Endometrial microvascular endothelial cells (primary cell): ENCODE data around the gene USP54. TPM values are rescaled to one million over a fixed set of nuclear protein-coding genes. Genes with fewer than 3 reads are reported as not detected.

Experiments used
- in situ Hi-C: cut with HindIII; loops from 2 replicates; pipeline ENCODE4 v1.10.0; 2017; ENCODE audit warnings: low sequenced_read_pairs, low pct_unique_long_range_greater_than_20kb; ENCODE audit errors: inconsistent ontology term
- total RNA-seq: library from RNA; depleted of rRNA; stranded (reverse); fragments of >200 nt; gene quantifications from one replicate; pipeline ENCODE4 v1.2.3, GENCODE V29; 2015; ENCODE audit errors: inconsistent ontology term

The USP54 gene
- total RNA-seq, 1 donor from 2014 or later: 6.9 TPM

DNA sequence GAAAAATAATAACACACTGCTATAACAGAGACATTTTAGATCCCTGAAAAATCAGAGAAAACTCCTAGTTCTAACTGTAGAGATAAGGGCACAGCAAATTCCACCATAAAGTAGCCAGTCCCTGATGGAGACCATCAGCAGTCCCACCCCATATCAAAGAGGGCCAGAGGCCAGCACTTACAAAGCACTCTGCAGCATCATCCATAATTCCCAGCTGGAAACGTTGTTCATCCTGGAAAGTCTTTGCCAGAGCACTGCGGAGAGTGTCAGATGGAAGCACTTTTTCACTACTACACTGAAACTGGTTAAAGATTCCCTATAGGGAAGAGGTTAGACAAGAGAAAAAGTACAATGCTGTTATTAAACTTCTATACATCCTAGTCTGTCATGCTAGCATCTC, 45.8 kb downstream of the USP54 start:
- in situ Hi-C loops: no loop called here

DNA sequence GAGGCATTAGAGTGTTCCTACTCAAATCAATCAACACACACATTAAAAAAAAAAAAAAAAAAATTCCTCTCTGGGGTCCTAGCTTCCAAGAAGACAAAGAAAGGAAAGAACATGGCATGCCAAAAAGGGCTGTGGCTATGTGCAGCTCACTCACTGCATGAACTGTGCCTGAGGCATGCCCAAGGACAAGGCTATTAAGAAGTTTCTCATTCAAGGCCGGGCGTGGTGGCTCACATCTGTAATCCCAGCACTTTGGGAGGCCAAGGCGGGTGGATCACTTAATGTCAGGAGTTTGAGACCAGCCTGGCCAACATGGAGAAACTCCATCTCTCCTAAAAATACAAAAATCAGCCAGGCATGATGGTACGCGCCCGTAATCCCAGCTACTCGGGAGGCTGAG, 53.4 kb downstream of the USP54 start:
- in situ Hi-C loops: no loop called here

DNA sequence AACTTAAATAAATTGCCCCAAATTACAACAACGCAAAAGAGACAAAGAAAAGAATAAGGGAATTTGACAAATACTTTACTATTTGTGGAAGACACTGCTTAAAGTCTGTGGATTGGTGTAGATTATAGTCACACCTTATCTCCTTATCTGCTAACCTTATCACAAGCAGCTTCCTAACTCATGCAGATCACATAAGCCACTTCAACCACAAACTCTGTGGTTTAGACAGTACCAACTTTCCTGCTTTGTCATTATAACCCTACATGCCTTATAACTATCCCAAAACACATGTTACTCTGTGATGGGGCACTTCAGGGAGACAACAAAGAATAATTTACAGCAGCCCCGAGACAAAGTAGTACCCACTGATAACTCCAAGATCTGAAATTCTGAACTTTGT, 53.9 kb downstream of the USP54 start:
- in situ Hi-C loops: no loop called here

DNA sequence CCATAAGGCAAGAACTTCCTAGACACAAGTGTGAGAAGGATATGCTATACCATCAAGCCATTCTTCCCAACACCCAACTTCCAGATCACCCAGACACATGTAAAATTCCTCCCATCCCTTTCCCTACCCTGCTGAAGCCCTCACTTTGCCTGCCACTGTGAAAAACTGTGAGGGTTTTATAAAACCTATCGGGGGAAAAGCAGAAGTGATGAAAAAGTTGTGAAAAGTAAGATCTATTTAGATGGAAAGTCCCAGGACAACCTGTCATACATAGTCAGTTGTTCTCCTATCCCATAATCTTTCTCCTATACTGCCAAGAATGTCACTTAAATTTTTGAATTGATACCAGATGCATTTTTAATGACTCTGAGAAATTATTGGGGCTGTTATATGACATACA, 56.3 kb downstream of the USP54 start:
- in situ Hi-C loops: no loop called here

DNA sequence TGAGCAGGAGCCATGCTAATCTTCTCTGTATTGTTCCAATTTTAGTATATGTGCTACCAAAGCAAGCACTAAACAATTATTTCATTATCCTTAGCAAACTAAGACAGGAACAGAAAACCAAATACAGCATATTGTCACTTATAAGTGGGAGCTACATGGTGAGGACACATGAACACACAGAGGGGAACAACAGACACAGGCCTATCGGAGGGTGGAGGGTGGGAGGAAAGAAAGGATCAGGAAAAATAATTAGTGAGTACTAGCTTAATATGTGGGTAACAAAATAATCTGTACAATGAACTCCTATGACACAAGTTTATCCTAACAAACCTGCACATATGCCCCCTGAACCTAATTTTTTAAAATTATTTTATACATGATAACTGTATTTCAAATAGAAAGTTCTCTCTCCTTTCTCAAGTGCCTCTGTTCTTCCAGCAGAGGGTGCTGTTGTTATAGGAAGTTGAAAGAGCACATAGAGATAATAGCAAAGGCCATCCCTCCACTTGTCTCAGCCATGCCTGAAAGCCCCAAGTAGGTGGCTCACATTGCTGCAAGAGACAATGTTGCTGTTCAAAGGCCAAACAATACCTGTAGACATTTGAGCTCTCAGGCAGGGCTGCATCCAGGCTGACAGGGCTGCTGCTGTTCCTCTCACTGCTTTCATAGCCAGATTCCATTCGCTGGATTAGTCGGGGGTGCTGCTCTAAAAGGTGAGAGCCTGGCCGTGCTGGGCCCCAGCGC, 61.9 kb downstream of the USP54 start:
- in situ Hi-C loops: no loop called here

DNA sequence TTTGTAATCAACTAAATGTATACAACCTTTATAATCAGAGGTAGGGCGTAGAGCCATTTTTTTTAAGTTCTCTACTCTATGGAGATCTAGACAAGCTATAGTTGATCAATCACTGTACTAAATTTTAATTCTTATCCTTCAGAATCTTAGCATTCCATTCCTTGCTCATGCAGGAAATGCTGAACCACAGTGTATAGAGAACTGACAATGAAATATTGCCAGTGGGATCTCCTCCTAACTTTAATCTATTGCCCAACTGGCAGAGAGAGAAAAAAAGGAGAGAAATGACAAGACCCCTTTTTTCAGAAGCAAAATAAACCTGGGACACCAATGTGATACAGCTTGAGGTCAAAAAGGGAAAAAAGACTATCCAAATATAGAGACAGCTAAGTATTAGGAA, 68.9 kb downstream of the USP54 start:
- in situ Hi-C loops: no loop called here

DNA sequence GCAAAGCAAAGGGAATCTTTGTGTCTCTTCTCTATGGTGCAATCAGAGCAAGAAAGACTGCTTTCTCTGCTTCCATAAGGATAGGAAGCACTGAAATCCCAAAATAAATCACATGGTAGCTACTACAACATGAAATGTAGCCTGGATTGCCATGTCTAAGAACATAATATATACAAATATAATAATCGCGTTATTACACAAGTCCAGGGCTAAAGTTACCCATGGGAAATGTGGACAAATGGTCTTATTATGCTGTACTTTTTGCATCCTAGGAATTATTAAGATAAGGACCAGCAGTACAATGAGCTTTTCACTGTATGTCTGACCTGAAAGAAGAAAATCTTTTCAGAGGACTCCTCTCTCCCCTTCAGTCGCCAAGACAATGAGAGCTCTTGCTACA, 71.8 kb downstream of the USP54 start:
- in situ Hi-C loops: no loop called here

DNA sequence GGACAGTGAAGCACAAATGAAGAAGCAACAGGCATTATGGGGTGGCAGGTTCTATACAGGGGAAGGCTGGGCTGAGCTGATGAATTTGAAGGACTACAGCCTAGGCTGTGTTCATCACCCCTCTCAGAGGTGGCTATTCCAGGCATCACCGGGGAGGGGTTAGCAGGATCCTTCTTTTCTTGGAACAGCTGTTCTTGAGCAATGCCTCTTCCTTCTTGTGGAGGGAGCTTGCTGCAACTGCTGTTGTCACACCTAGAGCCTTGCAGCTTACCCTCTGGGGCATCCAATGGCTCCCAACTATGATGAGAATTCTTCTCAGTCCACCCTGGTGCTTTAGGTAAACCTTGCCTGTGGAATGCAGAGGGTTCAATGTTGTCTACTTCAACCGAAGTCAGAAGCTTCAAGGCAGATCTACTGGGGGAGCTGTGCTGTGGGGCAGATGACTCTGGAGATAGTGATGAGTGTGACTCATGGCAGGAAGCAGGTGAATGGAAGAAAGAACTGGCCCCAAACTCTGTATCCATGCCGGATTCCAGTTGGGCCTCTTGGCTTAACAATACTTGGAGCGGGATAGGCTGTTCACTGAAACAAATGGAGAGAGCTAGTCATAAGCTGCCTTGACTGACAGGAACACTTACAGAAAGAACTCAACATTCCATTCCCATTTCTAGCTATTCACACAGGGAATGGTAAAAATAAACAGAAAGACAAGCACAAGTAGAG, 73.8 kb downstream of the USP54 start:
- in situ Hi-C loops: no loop called here

DNA sequence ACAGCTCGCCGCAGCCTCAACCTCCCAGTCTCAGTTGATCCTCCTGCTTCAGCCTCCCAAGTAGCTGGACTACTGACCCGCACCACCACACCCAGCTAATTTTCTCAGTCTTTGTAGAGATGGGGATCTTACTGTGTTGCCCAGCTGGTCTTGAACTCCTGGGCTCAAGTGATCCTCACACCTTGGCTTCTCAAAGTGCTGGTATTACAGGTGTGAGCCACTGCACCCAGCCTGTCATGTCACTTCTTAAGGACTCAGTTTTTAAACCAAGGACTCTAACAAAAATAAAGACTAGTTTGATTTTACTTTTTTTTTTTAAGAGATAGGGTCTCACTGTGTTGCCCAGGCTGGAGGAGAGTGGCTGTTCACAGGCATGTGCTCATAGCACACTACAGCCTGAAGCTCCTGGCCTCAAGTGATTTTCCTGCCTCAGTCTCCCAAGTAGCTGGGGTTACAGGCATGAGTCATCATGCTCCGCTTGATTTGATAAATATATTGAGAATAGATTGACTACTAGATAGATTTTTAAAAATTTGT, 78.9 kb downstream of the USP54 start:
- in situ Hi-C loops: no loop called here

DNA sequence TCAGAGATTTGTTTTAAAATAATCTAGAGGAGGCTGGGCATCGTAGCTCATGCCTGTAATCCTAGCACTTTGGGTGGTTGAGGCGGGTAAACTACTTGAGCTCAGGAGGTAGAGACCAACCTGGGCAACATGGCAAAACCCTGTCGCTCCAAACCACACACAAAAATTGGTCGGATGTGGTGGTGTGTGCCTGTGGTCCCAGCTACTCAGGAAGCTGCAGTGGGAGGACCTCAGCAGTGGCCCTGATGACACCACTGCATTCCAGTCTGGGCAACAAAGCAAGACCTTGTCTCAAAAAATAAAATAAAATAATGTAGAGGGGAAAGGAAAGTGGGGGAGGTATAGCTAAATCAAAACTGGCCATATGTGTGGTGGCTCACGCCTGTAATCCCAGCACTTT, 81.4 kb downstream of the USP54 start:
- in situ Hi-C loops: no loop called here

DNA sequence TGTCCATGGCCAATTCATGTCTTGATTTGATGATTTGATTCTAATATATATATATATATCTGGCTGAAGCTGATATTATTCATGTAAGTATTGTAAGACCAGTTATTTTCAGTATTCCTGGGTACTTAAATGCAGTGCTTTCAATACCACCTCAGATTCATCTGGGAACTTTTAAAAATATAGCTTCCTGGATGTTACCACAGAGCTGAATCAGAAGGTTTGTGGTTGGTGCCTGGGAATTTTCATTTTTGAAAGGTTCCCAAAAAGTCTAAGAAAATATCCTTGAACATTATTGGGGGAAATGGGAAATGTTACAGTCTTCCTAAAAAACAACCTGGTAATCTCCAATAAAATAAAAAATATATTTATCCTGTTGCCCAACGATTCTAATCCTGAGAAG, 84.7 kb downstream of the USP54 start:
- in situ Hi-C loops: no loop called here

DNA sequence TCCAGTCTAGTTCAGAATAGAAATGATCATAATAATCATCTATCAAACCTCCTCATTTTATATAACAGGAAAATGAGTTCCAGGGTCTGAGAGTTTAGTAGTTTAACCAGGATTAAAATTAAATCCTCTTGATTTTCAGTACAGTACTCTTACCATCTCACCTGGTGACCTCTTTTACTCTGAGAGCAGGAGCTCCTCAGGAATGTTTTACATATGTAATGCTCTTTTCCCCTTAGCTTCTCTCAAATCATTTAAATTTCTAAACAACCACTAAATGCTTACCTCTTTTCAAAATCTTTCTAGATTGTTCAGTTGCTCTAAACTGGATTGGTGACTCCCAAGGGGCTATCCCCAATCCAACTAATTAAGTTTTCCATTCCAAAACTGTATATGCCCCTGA, 85.1 kb downstream of the USP54 start:
- in situ Hi-C loops: no loop called here

DNA sequence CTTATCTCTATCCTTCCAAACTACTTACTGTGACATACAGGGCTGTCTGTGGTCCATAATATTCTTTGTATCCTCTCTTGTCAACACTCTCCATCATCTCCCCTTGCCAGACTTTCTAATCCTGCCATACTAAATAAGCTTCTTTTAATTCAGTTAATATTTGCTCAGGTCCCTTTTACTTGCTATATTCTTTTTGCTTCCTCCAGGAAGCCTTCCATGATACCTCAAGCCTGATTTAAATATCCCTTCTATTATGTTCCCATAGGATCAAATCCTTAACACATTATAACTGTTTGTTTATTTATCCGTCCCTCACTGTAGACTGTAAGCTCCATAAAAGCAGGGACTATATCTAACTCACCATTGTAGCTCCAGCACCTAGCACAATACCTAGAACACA, 88.1 kb downstream of the USP54 start:
- in situ Hi-C loops: no loop called here

DNA sequence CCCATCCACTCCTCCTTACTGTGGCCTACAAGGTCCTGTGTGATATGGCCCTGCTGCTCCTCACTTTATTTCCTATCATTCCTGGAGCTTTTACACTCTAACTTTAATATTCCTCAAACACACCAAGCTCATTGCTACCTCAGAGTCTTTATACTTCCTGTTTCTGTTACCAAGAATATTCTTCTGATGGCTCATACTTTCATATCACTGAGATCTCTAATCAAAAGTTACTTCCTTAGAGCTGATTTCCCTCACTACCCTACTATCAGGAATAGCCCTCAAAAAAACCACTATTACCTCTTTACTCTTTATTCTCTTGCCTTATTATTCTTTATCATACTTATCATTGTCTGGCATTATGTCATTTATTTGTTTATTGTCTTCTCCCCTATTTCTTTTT, 89.5 kb downstream of the USP54 start:
- in situ Hi-C loops: no loop called here

DNA sequence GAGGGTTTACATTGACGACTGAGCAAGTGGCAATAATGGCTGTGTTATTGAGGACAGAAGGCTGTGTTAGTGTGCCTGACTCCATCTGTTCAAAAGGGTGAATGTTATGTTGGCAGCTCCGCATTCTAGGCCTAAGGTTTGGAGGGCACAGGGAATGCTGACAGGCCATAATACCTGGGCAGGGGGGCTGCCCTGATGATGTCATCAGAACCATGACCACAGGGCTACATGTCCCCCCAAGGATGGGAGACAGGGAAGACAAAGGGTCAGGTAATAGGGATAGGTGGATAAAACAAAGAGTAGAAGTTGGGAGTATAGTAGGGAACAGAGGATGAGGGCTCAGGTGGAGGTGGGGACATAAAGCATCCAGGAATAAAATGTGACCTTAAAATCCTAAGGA, 93.5 kb downstream of the USP54 start:
- in situ Hi-C loops: no loop called here

DNA sequence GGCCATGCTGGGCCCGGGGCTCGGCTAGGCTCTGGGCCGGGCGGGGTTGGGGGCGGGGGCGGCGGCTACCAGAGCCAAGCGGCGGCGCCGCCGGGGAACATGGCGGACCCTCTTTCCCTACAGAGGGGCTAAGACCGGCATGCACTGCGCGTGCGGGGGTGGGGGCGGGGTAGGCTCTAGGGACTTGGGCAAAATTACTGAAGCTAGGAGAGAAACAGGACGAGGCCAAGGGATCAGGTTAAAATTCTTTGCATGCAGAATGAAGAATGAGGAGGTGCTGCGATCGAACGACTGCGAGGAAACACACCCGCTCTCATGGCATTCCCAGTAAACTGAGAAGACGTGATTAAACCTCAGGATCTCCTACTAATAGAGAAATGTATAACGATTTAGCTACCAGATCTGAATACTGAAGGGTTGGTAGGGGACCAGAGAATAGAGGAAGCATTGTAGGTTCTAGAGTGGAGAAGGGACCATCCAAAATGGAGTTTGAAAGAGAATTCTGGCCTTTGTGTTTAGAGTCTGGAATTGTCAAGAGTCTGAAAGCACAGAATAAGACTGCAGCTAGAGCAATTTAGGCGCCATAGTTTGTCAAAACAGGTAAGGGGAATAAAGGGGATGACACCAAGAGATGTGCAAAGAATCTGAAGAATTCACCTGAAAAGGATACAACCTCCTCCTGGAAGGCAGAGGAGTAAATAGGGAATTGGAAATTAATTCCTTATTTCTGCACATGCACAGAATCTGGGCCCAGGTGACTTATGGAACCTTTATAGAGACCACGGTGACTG, 95.1 kb downstream of the USP54 start, which contains the start of gene PPP3CB:
Gene PPP3CB, minus strand, starts transcription at position 141 of the 791 bp plus-strand sequence. Its CDS starts 135 bp downstream, at position 6.
- in situ Hi-C loops: no loop called here

DNA sequence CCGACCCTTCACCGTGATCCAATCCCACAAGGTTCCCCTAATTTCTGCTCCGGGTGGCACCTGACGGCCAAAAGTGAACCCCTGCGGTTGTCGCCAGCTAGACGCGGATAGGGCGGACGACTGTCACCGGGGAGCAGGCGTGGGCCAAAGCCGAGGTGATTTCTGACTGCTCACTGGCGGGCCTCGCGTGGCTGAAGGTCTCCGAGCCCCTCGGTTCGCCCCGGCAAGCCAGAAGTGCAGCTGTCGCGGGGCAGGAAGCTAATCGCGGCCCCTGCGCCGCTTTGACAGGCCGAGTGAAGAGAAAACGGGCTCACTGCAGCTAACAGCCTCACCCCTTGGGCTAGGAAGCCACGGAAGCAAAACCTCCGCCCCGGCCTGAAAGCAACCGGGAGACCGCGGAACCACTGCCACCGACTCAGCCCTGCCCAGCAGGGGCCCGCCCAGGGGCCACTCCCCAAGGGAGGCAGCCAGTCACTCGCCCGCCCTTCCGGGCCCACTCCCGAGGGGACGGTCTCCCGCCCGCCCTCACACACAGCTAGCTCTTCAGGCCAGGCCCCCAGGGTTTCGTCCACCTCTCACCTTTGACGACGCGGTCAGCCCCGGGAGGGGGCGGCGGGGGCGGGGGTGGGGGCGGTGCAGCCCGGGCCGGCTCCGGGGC, 95.8 kb downstream of the USP54 start:
- in situ Hi-C loops: no loop called here

DNA sequence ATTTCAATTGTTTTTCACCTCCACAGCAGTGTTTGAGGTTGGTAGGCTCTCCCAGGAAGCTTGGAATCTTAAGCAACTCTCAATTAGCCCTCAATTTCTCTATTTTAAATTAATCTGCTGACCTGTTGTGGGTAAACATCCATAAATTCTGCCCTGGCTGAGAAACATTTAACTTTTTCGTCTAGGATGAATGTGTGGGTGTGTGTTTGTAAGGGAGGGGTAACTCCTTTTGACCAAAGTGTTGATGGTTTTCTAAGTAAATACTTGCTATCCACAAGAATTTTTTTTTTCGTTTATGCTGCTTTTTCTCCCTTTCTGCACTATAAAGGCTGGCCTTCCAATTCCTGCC, 96.3 kb downstream of the USP54 start:
- in situ Hi-C loops: no loop called here

DNA sequence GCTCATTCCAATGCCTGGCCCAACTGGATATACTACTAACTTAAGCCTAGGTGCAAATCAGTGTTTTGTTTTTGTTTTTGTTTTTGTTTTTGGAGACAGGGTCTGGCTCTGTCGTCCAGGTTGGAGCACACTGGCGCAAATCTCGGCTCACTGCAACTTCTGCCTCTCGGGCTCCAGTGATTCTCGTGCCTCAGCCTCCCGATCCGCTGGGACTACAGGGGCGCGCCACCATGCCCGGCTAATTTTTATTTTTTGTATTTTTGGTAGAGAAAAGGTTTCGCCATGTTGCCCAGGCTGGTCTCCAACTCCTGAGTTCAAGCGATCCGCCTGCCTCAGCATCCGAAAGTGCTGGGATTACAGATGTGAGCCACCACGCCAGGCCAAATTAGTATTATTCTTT, 96.9 kb downstream of the USP54 start:
- in situ Hi-C loops: no loop called here
